K562 (cell line): ENCODE results near the gene EEA1. TPM values are rescaled to one million over a fixed set of nuclear protein-coding genes. Genes with fewer than 3 reads are reported as not detected.

ENCODE experiments used
- ATAC-seq: fragments of 200-7000 bp; cut with Tn5 transposase; 3 replicates; pipeline ENCODE4 v1.9.1; 2020; ENCODE audit warnings: moderate library complexity
- BruUV-seq: library from RNA; stranded (reverse); fragments of 400-500 nt; replicated peaks from 2 replicates; lab custom pipeline; 2021; lab: Mats Ljungman, UMichigan
- CTCF ChIA-PET: fragments of 300-600 bp; formaldehyde crosslinking; extraction: SDS; loops from one replicate; lab custom pipeline; 2021; ENCODE audit warnings: low intra/inter-chr PET ratio; lab: Yijun Ruan, JAX
- POLR2A ChIA-PET: fragments of 300-600, 350-650 bp; sonication (Branson Sonifier 250); formaldehyde crosslinking; extraction: SDS; loops from one replicate; lab custom pipeline; 2021; ENCODE audit warnings: antibody characterized with exemption, inconsistent platforms; lab: Yijun Ruan, JAX
- DNase-seq, 4 experiments: peaks; one replicate each; pipeline versions ENCODE4 v3.0.0 to v3.0.0-alpha.2; 2011 to 2018; ENCODE audit warnings: low spot score in 3 of 4, mixed read lengths in 3 of 4; ENCODE audit errors: extremely low read depth in 1 of 4
- FAIRE-seq: peaks from 2 replicates; lab custom pipeline; 2011; peaks lifted over from hg19 to GRCh38; lab: Jason Lieb, UNC
- H2AFZ ChIP-seq: 2 replicates; pipeline ENCODE4 v1.6.0; 2011; ENCODE audit warnings: low read depth, low read length, control low read depth, inconsistent platforms
- H3K27ac ChIP-seq: fragments of 200-600 bp; 3 replicates; pipeline ENCODE4 v1.8.0; 2011; ENCODE audit warnings: low read depth, mild to moderate bottlenecking, control low read depth, inconsistent platforms, low read length, moderate library complexity, mixed read lengths; ENCODE audit errors: extremely low read depth
- H3K27me3 ChIP-seq, 2 experiments: fragments of 300-600 bp in 1 of 2; 2 replicates in 1 of 2; 3 replicates in 1 of 2; pipeline versions ENCODE4 v1.6.0 to v1.8.0; 2011; ENCODE audit warnings: inconsistent platforms in 2 of 2, low read length in 2 of 2, mild to moderate bottlenecking in 1 of 2, mixed read lengths in 1 of 2, moderate library complexity in 1 of 2; ENCODE audit not compliant: control insufficient read depth in 2 of 2, insufficient read depth in 2 of 2
- H3K36me3 ChIP-seq: fragments of 300-600 bp; 3 replicates; pipeline ENCODE4 v1.8.0; 2011; ENCODE audit warnings: mild to moderate bottlenecking, low read length, inconsistent platforms; ENCODE audit not compliant: control insufficient read depth, insufficient read depth
- H3K4me1 ChIP-seq, 2 experiments: fragments of 200-600 bp in 1 of 2; replicated peaks in 1 of 2; 2 replicates in 1 of 2; 3 replicates in 1 of 2; pipeline versions ENCODE4 v1.5.1 to v1.8.0; 2011; ENCODE audit warnings: inconsistent platforms in 2 of 2, low read length in 2 of 2, mild to moderate bottlenecking in 1 of 2, mixed read lengths in 1 of 2, moderate library complexity in 1 of 2; ENCODE audit not compliant: control insufficient read depth in 2 of 2, insufficient read depth in 2 of 2
- H3K4me2 ChIP-seq: 2 replicates; pipeline ENCODE4 v1.6.1; 2011; ENCODE audit warnings: low read length, control low read depth, inconsistent platforms, mixed read lengths; ENCODE audit not compliant: insufficient read depth
- H3K4me3 ChIP-seq: fragments of 200-600 bp; sonication (generic), shearing (Covaris generic); 2 replicates; pipeline ENCODE4 v1.5.1; 2016; ENCODE audit warnings: control low read depth, inconsistent platforms
- H3K79me2 ChIP-seq: fragments of 200-600 bp; 3 replicates; pipeline ENCODE4 v1.8.0; 2011; ENCODE audit warnings: low read length, inconsistent platforms; ENCODE audit not compliant: control insufficient read depth, insufficient read depth
- H3K9ac ChIP-seq, 2 experiments: 2 replicates each; pipeline versions ENCODE4 v1.6.0 to v1.6.1; 2011; ENCODE audit warnings: low read depth in 2 of 2, low read length in 2 of 2, control low read depth in 1 of 2, inconsistent platforms in 1 of 2, mild to moderate bottlenecking in 1 of 2, mixed read lengths in 1 of 2; ENCODE audit not compliant: insufficient read depth in 1 of 2
- H3K9me1 ChIP-seq: one replicate; pipeline ENCODE4 v1.6.0; 2011; ENCODE audit warnings: inconsistent platforms, mild to moderate bottlenecking, low read length, moderate library complexity; ENCODE audit not compliant: control insufficient read depth, insufficient read depth
- H3K9me3 ChIP-seq: replicated peaks from 2 replicates; pipeline ENCODE4 v1.5.1; 2011; ENCODE audit warnings: low read depth, low read length, inconsistent platforms; ENCODE audit not compliant: control insufficient read depth, insufficient read depth
- H4K20me1 ChIP-seq: replicated peaks from 2 replicates; pipeline ENCODE4 v1.6.1; 2011; ENCODE audit warnings: low read length, inconsistent platforms, mixed read lengths; ENCODE audit not compliant: control insufficient read depth, insufficient read depth
- LARP7 ChIP-seq: fragments of 450-650 bp; IDR thresholded peaks from 2 replicates; pipeline ENCODE4 v1.6.1; 2016
- MIER1 ChIP-seq: fragments of 450-650 bp; IDR thresholded peaks from 2 replicates; pipeline ENCODE4 v1.6.1; 2016; ENCODE audit warnings: antibody characterized with exemption, mild to moderate bottlenecking, low read depth
- MNT ChIP-seq, 2 experiments: fragments of 450-650 bp; conservative IDR thresholded peaks; 2 replicates each; pipeline ENCODE4 v1.6.1; 2017; ENCODE audit warnings: mild to moderate bottlenecking in 2 of 2, moderate library complexity in 2 of 2
- RUNX1 ChIP-seq: sonication (generic); IDR thresholded peaks from 2 replicates; pipeline ENCODE4 v1.6.1; 2016; ENCODE audit warnings: antibody characterized with exemption, low read depth
- SRSF3 ChIP-seq: fragments of 200-400 bp; formaldehyde crosslinking; IDR thresholded peaks from 2 replicates; pipeline ENCODE4 v1.6.1; 2016; ENCODE audit warnings: mild to moderate bottlenecking, low read length, moderate library complexity; ENCODE audit not compliant: insufficient read depth
- THRB ChIP-seq: fragments of 450-650 bp; formaldehyde crosslinking; conservative IDR thresholded peaks from 2 replicates; pipeline ENCODE4 v1.4.0; 2022; ENCODE audit warnings: mild to moderate bottlenecking, missing genetic modification characterization
- ZNF830 ChIP-seq: fragments of 250-450 bp; sonication (Bioruptor Pico); IDR thresholded peaks from 2 replicates; pipeline ENCODE4 v1.5.0; 2021; ENCODE audit warnings: mild to moderate bottlenecking
- ZZZ3 ChIP-seq: fragments of 450-650 bp; IDR thresholded peaks from 2 replicates; pipeline ENCODE4 v1.6.1; 2016; ENCODE audit warnings: antibody characterized with exemption, mild to moderate bottlenecking, moderate library complexity
- WGBS: fragments of 100-300 bp; shearing (Covaris generic); methylation state at CpG from one replicate; pipeline ENCODE4 v1.1.6; 2016; ENCODE audit warnings: low coverage, mixed read lengths; ENCODE audit not compliant: insufficient coverage; ENCODE audit errors: missing lambda C conversion rate; 5-methylcytosine and 5-hydroxymethylcytosine counted together
- in situ Hi-C: fragments of 300-500 bp; cut with MboI; formaldehyde crosslinking; loops from 4 replicates; pipeline ENCODE4 v1.15.0; 2018; ENCODE audit warnings: inconsistent platforms, mixed read lengths
- intact Hi-C: fragments of 100-400 bp; cut with micrococcal nuclease; formaldehyde crosslinking; loops from 2 replicates; pipeline ENCODE4 v1.14.2; 2022
- polyA plus RNA-seq, 8 experiments: library from polyadenylated mRNA; depleted of rRNA in 4 of 8; stranded (reverse) in 5 of 8; unstranded in 3 of 8; fragments of >200 nt; fragmentation: Nextera tagmentation in 2 of 8; fragmentation: Illumina TruSeq in 1 of 8; extraction: Ambion mirVana in 2 of 8; extraction: Trizol in 1 of 8; gene quantifications; 2 replicates each; pipeline versions ENCODE4 v1.2.1 to v1.2.3, GENCODE V29; 2011 to 2014; ENCODE audit warnings: inconsistent platforms in 1 of 8, missing spikeins in 1 of 8
- total RNA-seq, 7 experiments: library from RNA; depleted of rRNA in 6 of 7; stranded (reverse); fragments of >200 nt in 6 of 7; fragmentation: Illumina TruSeq in 2 of 7; extraction: Trizol in 2 of 7; gene quantifications; 2 replicates each; pipeline versions ENCODE4 v1.2.1 to v1.2.3, GENCODE V29; 2011 to 2021; ENCODE audit warnings: low replicate concordance in 1 of 7

EEA1 gene
- total and polyA plus RNA-seq, 9 of the 15 experiments (the other 6 are each of a cell fraction or from before 2014, with no cell fraction given) = 3.5 to 17.1 (median 7.5) TPM

GRCh38 chr12:92876496-92876895, 52.6 kb downstream of the EEA1 start:
- peaks cover 5% of the 10 kb centered on the region; the same call in 2 of the 3 replicates for H3K36me3 ChIP-seq
- no peak overlapping the region for H3K4me3 ChIP-seq
- no peak overlapping the region for H3K27ac ChIP-seq
- no peak for DNase-seq
- ChIA-PET POLR2A (interaction anchor here (0.6 to 1.8 kb wide), 3 partner anchors 9 to 716 kb away, joined by 3 to 10 read pairs (median 5); no protein-coding TSS in a partner anchor), CTCF (no interaction called here)
- no peak overlapping the region for H2AFZ ChIP-seq
- peaks cover 37% of the 10 kb centered on the region for H3K79me2 ChIP-seq
- no peak overlapping the region for H3K4me2 ChIP-seq
- H3K9ac ChIP-seq = no peak overlapping the region
- 57% methylated on average over 3 of the region's 3 CpGs for WGBS
- in situ Hi-C loops = no loop called here
- FAIRE-seq = no peak
- H3K9me3 ChIP-seq = no peaks in the 10 kb centered on the region
- TF ChIP-seq ZNF830 (CRISPR knock-in tag) (no peak), SRSF3 (no peak), LARP7 (no peak), MIER1 (no peak), ZZZ3 (no peak), MNT (conservative IDR thresholded peaks at IDR 0.05) (no peak), RUNX1 (no peak), THRB (CRISPR knock-in tag) (no peak)
- H3K4me1 ChIP-seq = peaks cover 11 to 17% of the 10 kb centered on the region in 2 experiments; a peak in 4 of 5 replicates
- no peaks in the 10 kb centered on the region for H4K20me1 ChIP-seq
- intact Hi-C loops = no loop called here
- ATAC-seq = no peak
- no peaks in the 10 kb centered on the region for H3K9me1 ChIP-seq
- BruUV-seq = no TSS peak
- H3K27me3 ChIP-seq = no peaks in the 10 kb centered on the region
